Measurements from ENCODE around the gene CACNA1B.

GRCh38 chr9:137953683-137954438 is 76.3 kb downstream of the CACNA1B start:
- no peak for TF ChIP-seq RFX5 (IDR thresholded peaks at IDR 0.05; ENCODE audit: low read depth, low read length)
- TF ChIP-seq SMC3 (conservative IDR thresholded peaks at IDR 0.05; ENCODE audit: insufficient read depth, low read depth, low read length), result no peak
- TF ChIP-seq MIER1 (IDR thresholded peaks at IDR 0.05; ENCODE audit: low read depth), result no peak
- TF ChIP-seq ZC3H4 (CRISPR knock-in tag; IDR thresholded peaks at IDR 0.05; ENCODE audit: borderline replicate concordance), result no peak
- TF ChIP-seq SETDB1 (IDR thresholded peaks at IDR 0.05; ENCODE audit: low read length), result no peak
- no peak for TF ChIP-seq TAF1 (IDR thresholded peaks at IDR 0.05; ENCODE audit: control insufficient read depth, extremely low read depth, insufficient read depth, low read length, severe bottlenecking)
- no peak for TF ChIP-seq CREB1 (IDR thresholded peaks at IDR 0.05)
- no peak for TF ChIP-seq CREB1 (CRISPR knock-in tag; IDR thresholded peaks at IDR 0.05)
